Occipital lobe (tissue), 2 donors: ENCODE data around the gene BBC3. TPM values are rescaled to one million over a fixed set of nuclear protein-coding genes. Genes with fewer than 3 reads are reported as not detected.
A peak's percentile ranks its signal among the peaks of the same experiment; 100 is the strongest.
"Not testable (repeated sequence)": the region's sequence is repeated elsewhere in the genome, so short reads cannot be mapped to it uniquely, and the experiment has no call there.

Source experiments
- DNase-seq: peaks from one replicate; lab custom pipeline; 2025; lab: John Stamatoyannopoulos, UW
- total RNA-seq: library from RNA; depleted of rRNA; stranded (reverse); fragments of >200 nt; gene quantifications from one replicate; pipeline ENCODE4 v1.2.3, GENCODE V29; 2014

BBC3 gene
- total RNA-seq: 13.4 TPM

- DNase-seq: no peak
Observed at GRCh38 chr19:47230921-47231214, at the start of gene BBC3. Gene BBC3, minus strand, starts transcription at chr19:47231199. Its CDS starts 2,768 bp downstream, at chr19:47228431.

- DNase-seq: no peak
Observed at GRCh38 chr19:47280183-47280797, 49.3 kb upstream of the BBC3 start.

GRCh38 chr19:47276513-47276912 lies 45.5 kb upstream of the BBC3 start:
- not testable (repeated sequence) for DNase-seq

GRCh38 chr19:47275791-47276461 lies 44.9 kb upstream of the BBC3 start:
- DNase-seq: peak; percentile 24

- DNase-seq: no peak
Observed at GRCh38 chr19:47274891-47275761, 44.1 kb upstream of the BBC3 start.

- DNase-seq: peak; percentile 92
Observed at GRCh38 chr19:47274071-47274890, 43.3 kb upstream of the BBC3 start, which contains the start of gene INAFM1. Gene INAFM1, plus strand, starts transcription at chr19:47274885. Its CDS starts 35 bp downstream, at chr19:47274920.

- DNase-seq: peak; percentile 85
Observed at GRCh38 chr19:47273313-47274070, 42.5 kb upstream of the BBC3 start.

- no peak for DNase-seq
Observed at GRCh38 chr19:47272448-47273312, 41.7 kb upstream of the BBC3 start.

GRCh38 chr19:47271949-47272348 lies 41.0 kb upstream of the BBC3 start:
- DNase-seq: no peak

GRCh38 chr19:47270408-47270807 lies 39.4 kb upstream of the BBC3 start:
- no peak for DNase-seq

- no peak for DNase-seq
Observed at GRCh38 chr19:47269596-47269995, 38.6 kb upstream of the BBC3 start.

- DNase-seq: no peak
Observed at GRCh38 chr19:47268028-47268427, 37.0 kb upstream of the BBC3 start.

- DNase-seq: peak; percentile 69
Observed at GRCh38 chr19:47267350-47267759, 36.4 kb upstream of the BBC3 start.

- no peak for DNase-seq
Observed at GRCh38 chr19:47266401-47266941, 35.5 kb upstream of the BBC3 start.

GRCh38 chr19:47264629-47265028 lies 33.6 kb upstream of the BBC3 start:
- no peak for DNase-seq

- not testable (repeated sequence) for DNase-seq
Observed at GRCh38 chr19:47261946-47262793, 31.2 kb upstream of the BBC3 start.

- no peak for DNase-seq
Observed at GRCh38 chr19:47260476-47260875, 29.5 kb upstream of the BBC3 start.

- DNase-seq: no peak
Observed at GRCh38 chr19:47258895-47259555, 28.0 kb upstream of the BBC3 start.
